KG1 (cell line): Measurements from ENCODE around the gene WWTR1.

Experiments
- DNase-seq: peaks from one replicate; lab custom pipeline; 2025; lab: John Stamatoyannopoulos, UW

WWTR1 gene

GRCh38 chr3:149623824-149624223, 34.0 kb downstream of the WWTR1 start:
- DNase-seq: no peak

- DNase-seq: peak; percentile 30
Measured at GRCh38 chr3:149621218-149622005, 36.4 kb downstream of the WWTR1 start.

- DNase-seq: no peak
Measured at GRCh38 chr3:149620291-149621020, 37.4 kb downstream of the WWTR1 start.

GRCh38 chr3:149619136-149619535, 38.7 kb downstream of the WWTR1 start:
- no peak for DNase-seq

- DNase-seq: no peak
Measured at GRCh38 chr3:149618151-149619123, 39.4 kb downstream of the WWTR1 start.

GRCh38 chr3:149615731-149616221, 42.0 kb downstream of the WWTR1 start:
- DNase-seq: no peak

GRCh38 chr3:149613988-149614387, 43.8 kb downstream of the WWTR1 start:
- DNase-seq: no peak

- DNase-seq: no peak
Measured at GRCh38 chr3:149612456-149612855, 45.4 kb downstream of the WWTR1 start.

- no peak for DNase-seq
Measured at GRCh38 chr3:149611149-149611548, 46.7 kb downstream of the WWTR1 start.

- no peak for DNase-seq
Measured at GRCh38 chr3:149610351-149611105, 47.3 kb downstream of the WWTR1 start.

GRCh38 chr3:149609595-149609994, 48.2 kb downstream of the WWTR1 start:
- no peak for DNase-seq

GRCh38 chr3:149608987-149609386, 48.8 kb downstream of the WWTR1 start:
- no peak for DNase-seq

- no peak for DNase-seq
Measured at GRCh38 chr3:149605902-149606301, 51.9 kb downstream of the WWTR1 start.

- DNase-seq: no peak
Measured at GRCh38 chr3:149604125-149604875, 53.5 kb downstream of the WWTR1 start.

- DNase-seq: no peak
Measured at GRCh38 chr3:149603126-149604074, 54.4 kb downstream of the WWTR1 start.

GRCh38 chr3:149600634-149601033, 57.2 kb downstream of the WWTR1 start:
- DNase-seq: no peak

- no peak for DNase-seq
Measured at GRCh38 chr3:149599236-149599635, 58.6 kb downstream of the WWTR1 start.

- no peak for DNase-seq
Measured at GRCh38 chr3:149596134-149596770, 61.6 kb downstream of the WWTR1 start.
